Natural killer cell (primary cell): ENCODE results near the gene PATJ. TPM values are rescaled to one million over a fixed set of nuclear protein-coding genes. Genes with fewer than 3 reads are reported as not detected.
"Not testable (repeated sequence)": the region's sequence is repeated elsewhere in the genome, so short reads cannot be mapped to it uniquely, and the experiment has no call there.

Source experiments
- ATAC-seq, 3 donors: fragments of 150-1000 bp in 2 of 3; fragments of 200-7000 bp in 1 of 3; cut with Tn5 transposase; 1 replicate in 1 of 3; 2 replicates in 2 of 3; pipeline ENCODE4 v1.10.0; 2021; ENCODE audit warnings: mild to moderate bottlenecking in 2 of 3, moderate library complexity in 2 of 3
- DNase-seq, 2 donors: peaks; one replicate each; pipeline versions ENCODE4 v3.0.0 to v3.0.0-alpha.2; 2013 to 2021; ENCODE audit warnings: mixed read lengths in 1 of 2
- H3K27ac ChIP-seq: one replicate; pipeline ENCODE4 v1.5.1; 2013; ENCODE audit warnings: mild to moderate bottlenecking, low read length
- H3K27me3 ChIP-seq: one replicate; pipeline ENCODE4 v1.6.1; 2013; ENCODE audit warnings: low read length; ENCODE audit not compliant: control insufficient read depth, insufficient read depth
- H3K36me3 ChIP-seq: one replicate; pipeline ENCODE4 v1.6.1; 2013; ENCODE audit warnings: low read length; ENCODE audit not compliant: control insufficient read depth, insufficient read depth
- H3K4me1 ChIP-seq: one replicate; pipeline ENCODE4 v1.6.1; 2013; ENCODE audit warnings: low read length; ENCODE audit not compliant: control insufficient read depth, insufficient read depth
- H3K4me3 ChIP-seq: one replicate; pipeline ENCODE4 v1.5.1; 2013; ENCODE audit warnings: low read length
- H3K9me3 ChIP-seq: one replicate; pipeline ENCODE4 v1.6.1; 2013; ENCODE audit warnings: low read length; ENCODE audit not compliant: control insufficient read depth, insufficient read depth
- H3K27ac Mint-ChIP-seq, 2 donors: one replicate each; pipeline ENCODE4 v1.8.0; 2022; ENCODE audit warnings: mild to moderate bottlenecking in 2 of 2, mixed read lengths in 2 of 2, moderate library complexity in 1 of 2
- H3K27me3 Mint-ChIP-seq, 2 donors: one replicate each; pipeline ENCODE4 v1.8.0; 2022; ENCODE audit warnings: low read depth in 2 of 2, mixed read lengths in 2 of 2
- H3K36me3 Mint-ChIP-seq: one replicate; pipeline ENCODE4 v1.8.0; 2022; ENCODE audit warnings: mixed read lengths
- H3K4me1 Mint-ChIP-seq, 2 donors: one replicate each; pipeline ENCODE4 v1.8.0; 2022; ENCODE audit warnings: mixed read lengths in 2 of 2
- H3K4me3 Mint-ChIP-seq: one replicate; pipeline ENCODE4 v1.8.0; 2022; ENCODE audit warnings: mild to moderate bottlenecking, moderate library complexity, mixed read lengths
- H3K9me3 Mint-ChIP-seq, 2 donors: one replicate each; pipeline ENCODE4 v1.8.0; 2022; ENCODE audit warnings: mixed read lengths in 2 of 2
- CTCF ChIP-seq: fragments of 200-600 bp; IDR thresholded peaks from one replicate; pipeline ENCODE4 v1.8.0; 2022; ENCODE audit warnings: antibody characterized with exemption
- WGBS: methylation state at CpG from one replicate; pipeline ENCODE4 v1.1.7; 2013; ENCODE audit warnings: missing lambda C conversion rate; ENCODE audit not compliant: insufficient coverage; 5-methylcytosine and 5-hydroxymethylcytosine counted together
- intact Hi-C: fragments of 100-400 bp; cut with micrococcal nuclease; formaldehyde crosslinking; loops from one replicate; pipeline ENCODE4 v1.14.2; 2022
- total RNA-seq, 4 donors: library from RNA; stranded (reverse); fragments of 120-200 nt in 1 of 4; gene quantifications; one replicate each; pipeline versions ENCODE4 v1.2.3 to v1.2.4, GENCODE V29; 2013 to 2022

The PATJ gene
- total RNA-seq, 3 donors from 2014 or later (not counting 1 experiment from before 2014, with no cell fraction given) = 15.0 to 18.5 (median 16.7) TPM

GRCh38 chr1:61892977-61893376, 150.7 kb downstream of the PATJ start:
- Histone ChIP-seq H3K4me1 (no peaks in the 10 kb centered on the region), H3K9me3 (peaks cover 8% of the 10 kb centered on the region), H3K4me3 (no peak overlapping the region), H3K27ac (no peak overlapping the region), H3K36me3 (no peaks in the 10 kb centered on the region), H3K27me3 (no peaks in the 10 kb centered on the region)
- no CpG with 5 or more reads among the region's 2 CpGs for WGBS
- Mint-ChIP-seq H3K9me3 (no peaks in the 10 kb centered on the region), H3K27me3 (no peaks in the 10 kb centered on the region), H3K27ac (no peak overlapping the region), H3K4me3 (no peak overlapping the region), H3K36me3 (no peaks in the 10 kb centered on the region), H3K4me1 (no peaks in the 10 kb centered on the region)
- DNase-seq (no peak), ATAC-seq (no peak)
- TF ChIP-seq CTCF = no peak
- intact Hi-C loops = no loop called here

GRCh38 chr1:61894296-61894695, 152.0 kb downstream of the PATJ start:
- H3K4me1 ChIP-seq, H3K9me3 Mint-ChIP-seq, H3K4me3 ChIP-seq, H3K36me3 ChIP-seq, H3K27ac ChIP-seq, DNase-seq, H3K27ac Mint-ChIP-seq, H3K9me3 ChIP-seq, H3K27me3 Mint-ChIP-seq, H3K36me3 Mint-ChIP-seq, H3K4me1 Mint-ChIP-seq, ATAC-seq, H3K27me3 ChIP-seq, H3K4me3 Mint-ChIP-seq, intact Hi-C loops: not testable (repeated sequence)
- WGBS = no CpG with 5 or more reads among the region's 2 CpGs

GRCh38 chr1:61895175-61895574, 152.9 kb downstream of the PATJ start:
- Histone ChIP-seq H3K4me1 (no peaks in the 10 kb centered on the region), H3K36me3 (no peaks in the 10 kb centered on the region), H3K27me3 (no peaks in the 10 kb centered on the region), H3K27ac (no peak overlapping the region), H3K9me3 (peaks cover 8% of the 10 kb centered on the region), H3K4me3 (no peak overlapping the region)
- DNase-seq (no peak), ATAC-seq (no peak)
- Mint-ChIP-seq H3K27me3 (no peaks in the 10 kb centered on the region), H3K4me1 (no peaks in the 10 kb centered on the region), H3K9me3 (no peaks in the 10 kb centered on the region), H3K4me3 (no peak overlapping the region), H3K27ac (no peak overlapping the region), H3K36me3 (no peaks in the 10 kb centered on the region)
- WGBS = 97% methylated on average over 2 of the region's 2 CpGs
- intact Hi-C loops = no loop called here
- TF ChIP-seq CTCF = no peak

- Histone ChIP-seq H3K27ac (no peak overlapping the region), H3K4me3 (no peak overlapping the region), H3K27me3 (no peaks in the 10 kb centered on the region), H3K4me1 (no peaks in the 10 kb centered on the region), H3K36me3 (peaks cover 4% of the 10 kb centered on the region), H3K9me3 (peaks cover 8% of the 10 kb centered on the region)
- H3K27ac Mint-ChIP-seq = no peak overlapping the region
- no peak for TF ChIP-seq CTCF
- WGBS = 95% methylated on average over 3 of the region's 3 CpGs
- H3K9me3 Mint-ChIP-seq = no peaks in the 10 kb centered on the region
- intact Hi-C loops = no loop called here
- ATAC-seq = peak in 1 of 3 donors; percentile 10
- no peaks in the 10 kb centered on the region for H3K27me3 Mint-ChIP-seq
- peaks cover 8% of the 10 kb centered on the region for H3K36me3 Mint-ChIP-seq
- no peaks in the 10 kb centered on the region for H3K4me1 Mint-ChIP-seq
- H3K4me3 Mint-ChIP-seq = no peak overlapping the region
- no peak for DNase-seq
These were observed 156.4 kb downstream of the PATJ start for GRCh38 chr1:61898658-61899057.
